ENCODE measurements around the gene FAM168B.

FAM168B gene

GRCh38 chr2:131064589-131065512, 28.4 kb downstream of the FAM168B start:
- Histone ChIP-seq H3K4me2 (ENCODE audit: low read depth, low read length) (no peak overlapping the region), H3K9me3 (replicated peaks; ENCODE audit: insufficient read depth, low read length) (no peaks in the 10 kb centered on the region), H3K4me1 (ENCODE audit: low read length) (no peaks in the 10 kb centered on the region), H3K79me2 (ENCODE audit: low read length) (peaks cover 97% of the 10 kb centered on the region), H3K9me2 (replicated peaks; ENCODE audit: insufficient read depth, low read length) (no peaks in the 10 kb centered on the region), H3K27ac (ENCODE audit: low read length) (no peak overlapping the region), H3F3A (ENCODE audit: insufficient read depth, low read length) (no peaks in the 10 kb centered on the region), H3K4me3 (ENCODE audit: low read length) (no peak overlapping the region), H3K27me3 (replicated peaks; ENCODE audit: insufficient read depth, low read length) (no peaks in the 10 kb centered on the region), H3K9ac (ENCODE audit: low read length) (no peak overlapping the region), H3K36me3 (replicated peaks; ENCODE audit: insufficient read depth, low read length) (peaks cover 3% of the 10 kb centered on the region; the same call in 1 of the 2 replicates), H4K20me1 (ENCODE audit: insufficient read depth, low read length) (peaks cover 7% of the 10 kb centered on the region), H2AFZ (ENCODE audit: low read length) (no peak overlapping the region)
- DNase-seq = no peak
- TF ChIP-seq EZH2phosphoT487 (IDR thresholded peaks at IDR 0.05; ENCODE audit: low read length) = no peak

DNA sequence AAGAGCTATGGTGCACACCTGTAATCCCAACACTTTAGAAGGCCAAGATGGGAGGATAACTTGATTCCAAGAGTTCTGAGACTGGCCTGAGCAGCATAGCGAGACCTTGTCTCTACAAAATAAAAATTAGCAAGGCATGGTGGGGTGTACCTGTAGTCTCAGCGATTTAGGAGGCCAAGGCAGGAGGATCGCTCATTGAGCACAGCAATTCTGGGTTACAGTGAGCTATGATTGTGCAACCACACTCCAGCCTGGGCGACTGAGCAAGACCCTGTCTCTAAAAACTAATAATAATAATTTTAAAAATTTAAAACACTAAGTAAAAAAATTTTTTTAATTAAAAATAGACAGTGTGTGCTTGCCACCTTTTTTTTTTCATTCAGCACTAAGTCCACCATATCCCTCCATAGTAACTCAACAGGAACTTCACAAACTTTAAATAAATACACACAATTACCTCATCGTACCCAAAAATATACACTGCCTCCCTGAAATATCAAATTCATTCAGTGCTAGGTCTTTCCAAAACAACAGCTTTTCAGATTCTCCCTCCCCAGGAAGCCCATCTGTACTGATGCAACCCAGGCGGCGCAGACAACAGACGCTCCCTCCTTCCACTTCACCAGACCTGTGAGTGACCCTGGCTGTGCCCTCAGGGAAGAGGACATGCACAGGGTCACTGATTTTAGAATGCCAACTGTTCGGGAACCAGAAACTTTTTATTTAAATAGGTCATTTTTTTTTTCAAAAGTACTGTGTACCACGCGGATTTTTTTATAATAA, 29.6 kb downstream of the FAM168B start:
- Histone ChIP-seq H3K27ac (ENCODE audit: low read length) (no peak overlapping the region), H3K9me2 (replicated peaks; ENCODE audit: insufficient read depth, low read length) (no peaks in the 10 kb centered on the region), H3K9me3 (replicated peaks; ENCODE audit: insufficient read depth, low read length) (no peaks in the 10 kb centered on the region), H3K4me2 (ENCODE audit: low read depth, low read length) (no peak overlapping the region), H4K20me1 (ENCODE audit: insufficient read depth, low read length) (peaks cover 13% of the 10 kb centered on the region), H3K4me3 (ENCODE audit: low read length) (no peak overlapping the region), H3K27me3 (replicated peaks; ENCODE audit: insufficient read depth, low read length) (no peaks in the 10 kb centered on the region), H3K4me1 (ENCODE audit: low read length) (peaks cover 5% of the 10 kb centered on the region), H3F3A (ENCODE audit: insufficient read depth, low read length) (no peaks in the 10 kb centered on the region), H3K79me2 (ENCODE audit: low read length) (peaks cover 97% of the 10 kb centered on the region), H2AFZ (ENCODE audit: low read length) (no peak overlapping the region), H3K9ac (ENCODE audit: low read length) (no peak overlapping the region), H3K36me3 (replicated peaks; ENCODE audit: insufficient read depth, low read length) (peaks cover 3% of the 10 kb centered on the region; the same call in 1 of the 2 replicates)
- TF ChIP-seq, protein P1, sequence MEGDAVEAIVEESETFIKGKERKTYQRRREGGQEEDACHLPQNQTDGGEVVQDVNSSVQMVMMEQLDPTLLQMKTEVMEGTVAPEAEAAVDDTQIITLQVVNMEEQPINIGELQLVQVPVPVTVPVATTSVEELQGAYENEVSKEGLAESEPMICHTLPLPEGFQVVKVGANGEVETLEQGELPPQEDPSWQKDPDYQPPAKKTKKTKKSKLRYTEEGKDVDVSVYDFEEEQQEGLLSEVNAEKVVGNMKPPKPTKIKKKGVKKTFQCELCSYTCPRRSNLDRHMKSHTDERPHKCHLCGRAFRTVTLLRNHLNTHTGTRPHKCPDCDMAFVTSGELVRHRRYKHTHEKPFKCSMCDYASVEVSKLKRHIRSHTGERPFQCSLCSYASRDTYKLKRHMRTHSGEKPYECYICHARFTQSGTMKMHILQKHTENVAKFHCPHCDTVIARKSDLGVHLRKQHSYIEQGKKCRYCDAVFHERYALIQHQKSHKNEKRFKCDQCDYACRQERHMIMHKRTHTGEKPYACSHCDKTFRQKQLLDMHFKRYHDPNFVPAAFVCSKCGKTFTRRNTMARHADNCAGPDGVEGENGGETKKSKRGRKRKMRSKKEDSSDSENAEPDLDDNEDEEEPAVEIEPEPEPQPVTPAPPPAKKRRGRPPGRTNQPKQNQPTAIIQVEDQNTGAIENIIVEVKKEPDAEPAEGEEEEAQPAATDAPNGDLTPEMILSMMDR (IDR thresholded peaks at IDR 0.05; ENCODE audit: low read length) = no peak
- TF ChIP-seq EZH2phosphoT487 (IDR thresholded peaks at IDR 0.05; ENCODE audit: low read length) = no peak
- no peak for TF ChIP-seq EZH2 (optimal IDR thresholded peaks at IDR 0.05; ENCODE audit: low read depth, low read length)
- DNase-seq = no peak

DNA sequence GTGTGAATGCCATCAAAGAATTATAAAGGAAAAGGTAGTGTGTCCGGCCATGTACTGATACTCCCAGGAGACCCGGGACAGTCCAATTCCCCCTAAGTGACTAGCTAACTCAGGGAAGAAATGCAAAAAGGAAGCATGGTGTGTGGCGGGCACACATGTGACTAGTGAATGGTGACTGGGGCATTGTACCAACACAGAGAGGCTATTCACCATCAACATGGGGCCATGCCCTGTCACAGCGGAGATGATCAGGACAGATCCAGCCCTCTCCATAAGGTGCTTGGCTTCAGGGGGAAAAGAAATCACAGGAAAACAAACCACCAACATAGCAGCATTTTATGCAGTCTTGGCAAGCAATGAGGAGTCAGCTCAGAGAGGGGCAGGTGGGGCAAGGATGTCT, 34.3 kb downstream of the FAM168B start:
- no peaks in the 10 kb centered on the region; the same call in 1 of the 2 replicates for H3K36me3 ChIP-seq (replicated peaks; ENCODE audit: insufficient read depth, low read length)
- no peak overlapping the region for H3K9ac ChIP-seq (ENCODE audit: low read length)
- H3K27me3 ChIP-seq (replicated peaks; ENCODE audit: insufficient read depth, low read length) = no peaks in the 10 kb centered on the region
- no peak overlapping the region for H2AFZ ChIP-seq (ENCODE audit: low read length)
- DNase-seq = no peak
- H3K4me3 ChIP-seq (ENCODE audit: low read length) = no peak overlapping the region
- no peak overlapping the region for H3K4me2 ChIP-seq (ENCODE audit: low read depth, low read length)
- H3K9me2 ChIP-seq (replicated peaks; ENCODE audit: insufficient read depth, low read length) = no peaks in the 10 kb centered on the region
- no peaks in the 10 kb centered on the region for H3K9me3 ChIP-seq (replicated peaks; ENCODE audit: insufficient read depth, low read length)
- peaks cover 21% of the 10 kb centered on the region for H4K20me1 ChIP-seq (ENCODE audit: insufficient read depth, low read length)
- no peaks in the 10 kb centered on the region for H3F3A ChIP-seq (ENCODE audit: insufficient read depth, low read length)
- peaks cover 5% of the 10 kb centered on the region for H3K4me1 ChIP-seq (ENCODE audit: low read length)
- H3K79me2 ChIP-seq (ENCODE audit: low read length) = peaks cover 95% of the 10 kb centered on the region
- TF ChIP-seq EZH2phosphoT487 (IDR thresholded peaks at IDR 0.05; ENCODE audit: low read length) (no peak), EZH2 (optimal IDR thresholded peaks at IDR 0.05; ENCODE audit: low read depth, low read length) (no peak)
- TF ChIP-seq, protein P1 (IDR thresholded peaks at IDR 0.05; ENCODE audit: low read length) = no peak
- H3K27ac ChIP-seq (ENCODE audit: low read length) = no peak overlapping the region

Data from MM.1S (cell line).